Measurements from ENCODE around the gene HS2ST1.

DNA sequence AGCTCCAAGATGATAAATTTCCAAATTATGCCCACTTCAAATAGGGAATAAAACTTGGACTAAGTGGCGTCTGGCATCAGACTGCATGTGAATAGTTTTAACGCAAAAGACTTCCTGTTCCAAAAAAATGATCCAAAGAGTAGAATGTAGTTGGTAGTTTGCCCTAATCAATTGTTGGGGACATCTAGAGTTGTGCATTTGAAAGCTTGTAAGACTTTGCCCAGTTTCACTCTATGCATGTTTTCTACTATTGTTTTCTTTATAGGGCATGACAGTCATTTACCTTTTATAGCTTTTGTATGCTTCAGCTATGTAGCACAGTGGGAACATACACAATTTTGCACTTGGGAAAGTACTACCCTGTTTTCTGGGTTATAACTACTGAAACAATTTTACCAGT, 86.0 kb downstream of the HS2ST1 start:
- TF ChIP-seq, protein P1, sequence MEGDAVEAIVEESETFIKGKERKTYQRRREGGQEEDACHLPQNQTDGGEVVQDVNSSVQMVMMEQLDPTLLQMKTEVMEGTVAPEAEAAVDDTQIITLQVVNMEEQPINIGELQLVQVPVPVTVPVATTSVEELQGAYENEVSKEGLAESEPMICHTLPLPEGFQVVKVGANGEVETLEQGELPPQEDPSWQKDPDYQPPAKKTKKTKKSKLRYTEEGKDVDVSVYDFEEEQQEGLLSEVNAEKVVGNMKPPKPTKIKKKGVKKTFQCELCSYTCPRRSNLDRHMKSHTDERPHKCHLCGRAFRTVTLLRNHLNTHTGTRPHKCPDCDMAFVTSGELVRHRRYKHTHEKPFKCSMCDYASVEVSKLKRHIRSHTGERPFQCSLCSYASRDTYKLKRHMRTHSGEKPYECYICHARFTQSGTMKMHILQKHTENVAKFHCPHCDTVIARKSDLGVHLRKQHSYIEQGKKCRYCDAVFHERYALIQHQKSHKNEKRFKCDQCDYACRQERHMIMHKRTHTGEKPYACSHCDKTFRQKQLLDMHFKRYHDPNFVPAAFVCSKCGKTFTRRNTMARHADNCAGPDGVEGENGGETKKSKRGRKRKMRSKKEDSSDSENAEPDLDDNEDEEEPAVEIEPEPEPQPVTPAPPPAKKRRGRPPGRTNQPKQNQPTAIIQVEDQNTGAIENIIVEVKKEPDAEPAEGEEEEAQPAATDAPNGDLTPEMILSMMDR (optimal IDR thresholded peaks at IDR 0.05 in 1 of 3, IDR thresholded peaks at IDR 0.05 in 1 of 3, conservative IDR thresholded peaks at IDR 0.05 in 1 of 3; ENCODE audit: extremely low read depth in 1 of 3, insufficient read depth in 2 of 3, low read length in 3 of 3): no peak
- no peak for TF ChIP-seq EZH2 (IDR thresholded peaks at IDR 0.05; ENCODE audit: low read length)

Data from keratinocyte (primary cell).